ENCODE measurements around the gene ZNF385A. TPM values are rescaled to one million over a fixed set of nuclear protein-coding genes. Genes with fewer than 3 reads are reported as not detected.
"Not testable (repeated sequence)": the region's sequence is repeated elsewhere in the genome, so short reads cannot be mapped to it uniquely, and the experiment has no call there.

The ZNF385A gene
- total RNA-seq, 1 donor from 2014 or later: 15.6 TPM

- Mint-ChIP-seq H3K4me1 (ENCODE audit: unreplicated experiment) (peaks cover 24% of the 10 kb centered on the region), H3K4me3 (ENCODE audit: unreplicated experiment) (no peak overlapping the region), H3K27ac (ENCODE audit: unreplicated experiment) (no peak overlapping the region), H3K9me3 (ENCODE audit: unreplicated experiment) (no peaks in the 10 kb centered on the region), H3K36me3 (ENCODE audit: low read depth, unreplicated experiment) (no peaks in the 10 kb centered on the region), H3K27me3 (ENCODE audit: unreplicated experiment) (no peaks in the 10 kb centered on the region)
- TF ChIP-seq, protein P1, sequence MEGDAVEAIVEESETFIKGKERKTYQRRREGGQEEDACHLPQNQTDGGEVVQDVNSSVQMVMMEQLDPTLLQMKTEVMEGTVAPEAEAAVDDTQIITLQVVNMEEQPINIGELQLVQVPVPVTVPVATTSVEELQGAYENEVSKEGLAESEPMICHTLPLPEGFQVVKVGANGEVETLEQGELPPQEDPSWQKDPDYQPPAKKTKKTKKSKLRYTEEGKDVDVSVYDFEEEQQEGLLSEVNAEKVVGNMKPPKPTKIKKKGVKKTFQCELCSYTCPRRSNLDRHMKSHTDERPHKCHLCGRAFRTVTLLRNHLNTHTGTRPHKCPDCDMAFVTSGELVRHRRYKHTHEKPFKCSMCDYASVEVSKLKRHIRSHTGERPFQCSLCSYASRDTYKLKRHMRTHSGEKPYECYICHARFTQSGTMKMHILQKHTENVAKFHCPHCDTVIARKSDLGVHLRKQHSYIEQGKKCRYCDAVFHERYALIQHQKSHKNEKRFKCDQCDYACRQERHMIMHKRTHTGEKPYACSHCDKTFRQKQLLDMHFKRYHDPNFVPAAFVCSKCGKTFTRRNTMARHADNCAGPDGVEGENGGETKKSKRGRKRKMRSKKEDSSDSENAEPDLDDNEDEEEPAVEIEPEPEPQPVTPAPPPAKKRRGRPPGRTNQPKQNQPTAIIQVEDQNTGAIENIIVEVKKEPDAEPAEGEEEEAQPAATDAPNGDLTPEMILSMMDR (IDR thresholded peaks at IDR 0.05; ENCODE audit: unreplicated experiment): no peak
- no peak for DNase-seq (ENCODE audit: low spot score)
These were observed 53.1 kb downstream of the ZNF385A start for GRCh38 chr12:54331461-54331860.

DNA sequence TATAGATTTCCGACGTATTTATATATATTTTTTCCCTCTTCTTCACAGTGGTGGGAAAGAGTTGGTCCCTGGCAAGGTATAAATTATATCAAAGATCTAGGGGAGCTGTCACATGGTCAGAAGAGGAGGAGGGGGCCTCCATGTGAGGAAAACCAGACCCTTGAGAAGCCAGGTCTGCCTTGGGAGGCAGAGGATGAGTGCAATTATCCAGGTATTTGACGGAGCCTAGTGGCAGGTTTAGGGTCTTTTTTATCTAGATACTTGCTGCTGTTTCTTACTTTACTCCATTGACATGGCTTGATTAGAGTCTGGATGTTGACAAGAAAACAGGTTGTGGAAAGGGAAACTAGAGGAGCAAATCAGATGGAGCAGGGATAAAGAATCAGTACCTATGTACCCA is 54.1 kb downstream of the ZNF385A start:
- Mint-ChIP-seq H3K4me1 (ENCODE audit: unreplicated experiment) (peaks cover 29% of the 10 kb centered on the region), H3K9me3 (ENCODE audit: unreplicated experiment) (no peaks in the 10 kb centered on the region), H3K27ac (ENCODE audit: unreplicated experiment) (no peak overlapping the region), H3K36me3 (ENCODE audit: low read depth, unreplicated experiment) (no peaks in the 10 kb centered on the region), H3K4me3 (ENCODE audit: unreplicated experiment) (no peak overlapping the region), H3K27me3 (ENCODE audit: unreplicated experiment) (no peaks in the 10 kb centered on the region)
- TF ChIP-seq, protein P1 (IDR thresholded peaks at IDR 0.05; ENCODE audit: unreplicated experiment): no peak
- no peak for DNase-seq (ENCODE audit: low spot score)

GRCh38 chr12:54329759-54330158 is 54.8 kb downstream of the ZNF385A start:
- DNase-seq (ENCODE audit: low spot score): no peak
- H3K9me3 Mint-ChIP-seq (ENCODE audit: unreplicated experiment): no peaks in the 10 kb centered on the region
- H3K36me3 Mint-ChIP-seq (ENCODE audit: low read depth, unreplicated experiment): no peaks in the 10 kb centered on the region
- no peak overlapping the region for H3K4me3 Mint-ChIP-seq (ENCODE audit: unreplicated experiment)
- no peak overlapping the region for H3K27ac Mint-ChIP-seq (ENCODE audit: unreplicated experiment)
- no peaks in the 10 kb centered on the region for H3K27me3 Mint-ChIP-seq (ENCODE audit: unreplicated experiment)
- H3K4me1 Mint-ChIP-seq (ENCODE audit: unreplicated experiment): peaks cover 36% of the 10 kb centered on the region
- TF ChIP-seq, protein P1 (IDR thresholded peaks at IDR 0.05; ENCODE audit: unreplicated experiment): no peak

- Mint-ChIP-seq H3K4me1 (ENCODE audit: unreplicated experiment) (peaks cover 36% of the 10 kb centered on the region), H3K27ac (ENCODE audit: unreplicated experiment) (no peak overlapping the region)
- no peak for DNase-seq (ENCODE audit: low spot score)
These were observed 55.8 kb downstream of the ZNF385A start for GRCh38 chr12:54328595-54329337.

DNA sequence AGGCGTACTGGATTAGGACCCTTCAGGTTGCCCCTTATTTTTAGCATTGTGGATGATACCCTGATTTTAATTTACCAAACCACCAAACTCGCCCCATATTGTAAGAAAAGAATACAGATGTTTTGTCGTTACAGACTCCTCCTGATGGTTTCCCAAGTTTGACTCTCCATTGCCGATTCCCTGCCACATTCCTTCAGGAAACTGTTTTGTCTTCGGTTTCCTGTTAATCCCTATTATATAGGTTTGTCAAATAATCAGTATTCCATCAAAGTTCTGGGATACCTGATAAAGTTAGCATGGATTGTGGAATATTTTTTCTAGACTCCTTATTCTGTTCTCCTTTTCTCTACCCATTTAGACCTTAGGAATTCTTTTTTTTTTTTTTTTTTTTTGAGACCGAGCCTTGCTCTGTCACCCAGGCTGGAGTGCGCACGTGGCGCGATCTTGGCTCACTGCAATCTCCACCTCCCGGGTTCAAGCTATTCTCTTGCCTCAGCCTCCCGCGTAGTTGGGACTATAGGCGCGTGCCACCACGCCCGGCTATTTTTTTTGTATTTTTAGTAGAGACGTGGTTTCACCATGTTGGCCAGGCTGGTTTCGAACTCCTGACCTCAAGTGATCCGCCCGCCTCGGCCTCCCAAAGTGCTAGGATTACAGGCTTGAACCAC is 59.0 kb downstream of the ZNF385A start:
- H3K36me3 Mint-ChIP-seq (ENCODE audit: low read depth, unreplicated experiment); H3K9me3 Mint-ChIP-seq (ENCODE audit: unreplicated experiment); DNase-seq (ENCODE audit: low spot score); H3K27me3 Mint-ChIP-seq (ENCODE audit: unreplicated experiment): not testable (repeated sequence)
- Mint-ChIP-seq H3K27ac (ENCODE audit: unreplicated experiment) (peak overlapping the region; percentile 99), H3K4me3 (ENCODE audit: unreplicated experiment) (peak overlapping the region; percentile 99), H3K4me1 (ENCODE audit: unreplicated experiment) (peaks cover 31% of the 10 kb centered on the region)

More at GRCh38 chr12:54328595-54329337, 55.8 kb downstream of the ZNF385A start:
- no peaks in the 10 kb centered on the region for H3K36me3 Mint-ChIP-seq (ENCODE audit: low read depth, unreplicated experiment)
- no peak overlapping the region for H3K4me3 Mint-ChIP-seq (ENCODE audit: unreplicated experiment)
- TF ChIP-seq, protein P1 (IDR thresholded peaks at IDR 0.05; ENCODE audit: unreplicated experiment): no peak
- no peaks in the 10 kb centered on the region for H3K9me3 Mint-ChIP-seq (ENCODE audit: unreplicated experiment)
- no peaks in the 10 kb centered on the region for H3K27me3 Mint-ChIP-seq (ENCODE audit: unreplicated experiment)
